Measurements from ENCODE around the gene PITX2. TPM values are rescaled to one million over a fixed set of nuclear protein-coding genes. Genes with fewer than 3 reads are reported as not detected.

The PITX2 gene
- total and polyA plus RNA-seq, 10 donors = 0.12 TPM; not detected in 9

- Histone ChIP-seq H3K4me3 (no peak overlapping the region), H3K27ac (no peak overlapping the region), H3K9me3 (no peaks in the 10 kb centered on the region), H3K36me3 (no peaks in the 10 kb centered on the region), H3K27me3 (replicated peaks in 1 of 7) (peaks cover 18 to 100% (median 100%) of the 10 kb centered on the region in 7 donors), H3K4me1 (peaks cover 20 to 33% (median 26%) of the 10 kb centered on the region in 6 donors)
- intact Hi-C loops (cut with DNase I; ENCODE audit: low total_unique reads) = no loop called here
- no peak for TF ChIP-seq CTCF (IDR thresholded peaks at IDR 0.05 in 8 of 11, conservative IDR thresholded peaks at IDR 0.05 in 3 of 11)
- no peak for TF ChIP-seq POLR2A (IDR thresholded peaks at IDR 0.05)
- DNase-seq = no peak
- 9 to 15% (median 12%) methylated on average over 6 of the region's 6 CpGs for WGBS, 5 donors
These were observed 2.1 kb upstream of the PITX2 start for GRCh38 chr4:110624904-110625494.

GRCh38 chr4:110624398-110624780 is 1.5 kb upstream of the PITX2 start:
- DNase-seq = no peak
- no peaks in the 10 kb centered on the region for H3K36me3 ChIP-seq
- no peak overlapping the region for H3K4me3 ChIP-seq
- peaks cover 16 to 100% (median 100%) of the 10 kb centered on the region in 7 donors for H3K27me3 ChIP-seq (replicated peaks in 1 of 7)
- peaks cover 20 to 36% (median 27%) of the 10 kb centered on the region in 6 donors for H3K4me1 ChIP-seq
- no peak for TF ChIP-seq CTCF (IDR thresholded peaks at IDR 0.05 in 8 of 11, conservative IDR thresholded peaks at IDR 0.05 in 3 of 11)
- TF ChIP-seq POLR2A (IDR thresholded peaks at IDR 0.05) = no peak
- no peak for TF ChIP-seq POLR2AphosphoS5 (IDR thresholded peaks at IDR 0.05)
- WGBS, 5 donors = 6 to 14% (median 13%) methylated on average over 3 of the region's 3 CpGs
- intact Hi-C loops (cut with DNase I; ENCODE audit: low total_unique reads) = no loop called here
- no peaks in the 10 kb centered on the region for H3K9me3 ChIP-seq
- H3K27ac ChIP-seq = no peak overlapping the region

GRCh38 chr4:110623718-110624397 is 981 bp upstream of the PITX2 start:
- Histone ChIP-seq H3K4me1 (peaks cover 20 to 41% (median 27%) of the 10 kb centered on the region in 6 donors), H3K36me3 (no peaks in the 10 kb centered on the region), H3K4me3 (no peak overlapping the region), H3K9me3 (peaks cover 0 to 2% (median 0%) of the 10 kb centered on the region in 8 donors), H3K27me3 (replicated peaks in 1 of 7) (peaks cover 13 to 100% (median 100%) of the 10 kb centered on the region in 7 donors), H3K27ac (no peak overlapping the region)
- WGBS, 5 donors = 20 to 24% (median 20%) methylated on average over 11 of the region's 11 CpGs
- TF ChIP-seq POLR2AphosphoS5 (IDR thresholded peaks at IDR 0.05) (no peak), CTCF (IDR thresholded peaks at IDR 0.05 in 8 of 11, conservative IDR thresholded peaks at IDR 0.05 in 3 of 11) (no peak)
- no peak for DNase-seq
- intact Hi-C loops (cut with DNase I; ENCODE audit: low total_unique reads) = no loop called here

All from spleen (tissue), 11 donors.